ENCODE results near the gene ANKFY1.

Gene ANKFY1

DNA sequence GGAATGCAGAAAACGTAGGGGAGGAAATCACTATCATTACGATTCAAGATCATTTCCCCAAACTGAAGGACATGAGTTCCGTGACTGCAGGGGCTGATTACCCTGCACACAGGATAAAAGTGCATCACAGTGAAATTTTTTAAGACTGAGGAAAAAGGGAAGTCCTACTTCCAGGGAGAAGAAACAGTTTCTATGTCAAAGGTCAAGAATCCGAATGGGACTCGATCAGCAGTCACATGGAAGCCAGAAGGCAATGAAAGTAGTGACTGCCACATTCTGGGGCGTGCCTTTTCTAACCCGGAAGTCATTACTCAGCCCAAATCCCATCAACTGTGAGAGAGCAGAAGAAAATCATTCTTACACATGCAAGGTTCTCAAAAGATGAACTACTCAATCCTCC is 133.1 kb downstream of the ANKFY1 start:
- no peak overlapping the region for H3K4me3 ChIP-seq (replicated peaks; ENCODE audit: low read depth, low read length)
- DNase-seq (ENCODE audit: extremely low read depth, low read depth), result peak; percentile 79
- TF ChIP-seq, protein P1, sequence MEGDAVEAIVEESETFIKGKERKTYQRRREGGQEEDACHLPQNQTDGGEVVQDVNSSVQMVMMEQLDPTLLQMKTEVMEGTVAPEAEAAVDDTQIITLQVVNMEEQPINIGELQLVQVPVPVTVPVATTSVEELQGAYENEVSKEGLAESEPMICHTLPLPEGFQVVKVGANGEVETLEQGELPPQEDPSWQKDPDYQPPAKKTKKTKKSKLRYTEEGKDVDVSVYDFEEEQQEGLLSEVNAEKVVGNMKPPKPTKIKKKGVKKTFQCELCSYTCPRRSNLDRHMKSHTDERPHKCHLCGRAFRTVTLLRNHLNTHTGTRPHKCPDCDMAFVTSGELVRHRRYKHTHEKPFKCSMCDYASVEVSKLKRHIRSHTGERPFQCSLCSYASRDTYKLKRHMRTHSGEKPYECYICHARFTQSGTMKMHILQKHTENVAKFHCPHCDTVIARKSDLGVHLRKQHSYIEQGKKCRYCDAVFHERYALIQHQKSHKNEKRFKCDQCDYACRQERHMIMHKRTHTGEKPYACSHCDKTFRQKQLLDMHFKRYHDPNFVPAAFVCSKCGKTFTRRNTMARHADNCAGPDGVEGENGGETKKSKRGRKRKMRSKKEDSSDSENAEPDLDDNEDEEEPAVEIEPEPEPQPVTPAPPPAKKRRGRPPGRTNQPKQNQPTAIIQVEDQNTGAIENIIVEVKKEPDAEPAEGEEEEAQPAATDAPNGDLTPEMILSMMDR (IDR thresholded peaks at IDR 0.05; ENCODE audit: low read depth, low read length, missing control alignments), result no peak

DNA sequence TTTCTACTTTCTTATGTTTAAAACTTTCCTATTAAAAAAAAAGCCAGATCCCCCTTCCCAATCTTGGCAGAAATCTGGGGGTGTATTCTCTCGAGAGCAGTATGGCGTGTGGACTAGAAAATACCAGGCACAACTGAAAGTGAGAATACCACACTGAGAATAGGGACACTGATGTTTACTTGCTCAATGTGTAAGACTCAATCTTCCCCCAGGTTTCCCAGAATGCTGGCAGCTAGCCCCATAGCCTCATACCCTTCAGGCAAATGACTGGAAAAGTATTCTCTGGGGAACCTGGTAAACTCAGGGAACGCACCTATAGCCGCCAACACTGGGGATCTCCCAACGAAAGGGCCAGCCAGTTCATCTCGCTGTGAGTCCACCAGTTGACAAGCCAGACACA is 136.2 kb downstream of the ANKFY1 start:
- TF ChIP-seq, protein P1 (IDR thresholded peaks at IDR 0.05; ENCODE audit: low read depth, low read length, missing control alignments), result no peak
- DNase-seq (ENCODE audit: extremely low read depth, low read depth), result no peak
- H3K4me3 ChIP-seq (replicated peaks; ENCODE audit: low read depth, low read length), result no peak overlapping the region

DNA sequence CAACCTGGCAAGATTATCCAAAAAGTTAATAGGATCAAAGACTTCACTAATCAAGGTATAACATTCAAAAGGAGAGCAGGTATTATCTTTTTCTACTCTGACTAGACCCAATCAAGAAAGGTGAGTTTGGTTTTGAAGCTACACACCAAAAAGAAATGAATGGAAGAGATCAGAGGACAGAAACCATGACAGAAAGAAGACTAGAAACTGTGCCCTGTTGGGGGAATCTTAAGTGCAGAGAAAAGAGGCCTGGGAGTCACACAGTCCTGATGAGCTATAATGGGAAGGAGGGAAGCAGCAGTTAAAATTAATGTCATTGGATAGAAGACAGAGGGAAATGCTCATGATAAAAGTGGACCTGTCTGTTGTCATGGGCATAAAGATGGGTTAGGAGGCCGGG is 138.2 kb downstream of the ANKFY1 start:
- TF ChIP-seq, protein P1 (IDR thresholded peaks at IDR 0.05; ENCODE audit: low read depth, low read length, missing control alignments), result no peak

DNA sequence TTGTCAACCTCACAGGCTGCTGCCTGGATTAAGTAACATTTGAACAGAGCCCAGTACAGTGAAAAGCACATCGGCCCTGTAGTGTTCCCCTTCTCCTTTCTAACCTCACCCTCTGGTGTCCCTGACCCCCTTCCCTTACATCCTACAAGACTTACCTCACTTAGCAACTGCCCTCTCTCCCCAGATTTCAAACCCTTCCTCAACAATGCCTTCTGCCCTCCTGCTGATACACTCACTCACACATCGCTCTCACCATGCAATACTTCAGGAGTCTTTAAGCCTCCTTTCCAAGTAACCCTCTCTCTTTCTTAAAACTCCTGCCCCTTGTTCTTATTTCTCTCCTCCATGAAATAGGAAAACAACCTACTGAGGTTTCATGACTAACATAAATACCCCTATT is 138.8 kb downstream of the ANKFY1 start:
- H3K4me3 ChIP-seq (replicated peaks; ENCODE audit: low read depth, low read length), result no peak overlapping the region
- DNase-seq (ENCODE audit: extremely low read depth, low read depth), result no peak
- TF ChIP-seq, protein P1 (IDR thresholded peaks at IDR 0.05; ENCODE audit: low read depth, low read length, missing control alignments), result no peak

More for the DNA sequence above, 138.2 kb downstream of the ANKFY1 start:
- no peak for DNase-seq (ENCODE audit: extremely low read depth, low read depth)
- no peak overlapping the region for H3K4me3 ChIP-seq (replicated peaks; ENCODE audit: low read depth, low read length)

GRCh38 chr17:4120332-4120731 is 143.4 kb downstream of the ANKFY1 start:
- no peak for DNase-seq (ENCODE audit: extremely low read depth, low read depth)
- TF ChIP-seq, protein P1 (IDR thresholded peaks at IDR 0.05; ENCODE audit: low read depth, low read length, missing control alignments), result no peak
- H3K4me3 ChIP-seq (replicated peaks; ENCODE audit: low read depth, low read length), result no peak overlapping the region

- H3K4me3 ChIP-seq (replicated peaks; ENCODE audit: low read depth, low read length), result no peak overlapping the region
- TF ChIP-seq, protein P1 (IDR thresholded peaks at IDR 0.05; ENCODE audit: low read depth, low read length, missing control alignments), result no peak
- DNase-seq (ENCODE audit: extremely low read depth, low read depth), result no peak
Observed at GRCh38 chr17:4119299-4119698, 144.5 kb downstream of the ANKFY1 start.

DNA sequence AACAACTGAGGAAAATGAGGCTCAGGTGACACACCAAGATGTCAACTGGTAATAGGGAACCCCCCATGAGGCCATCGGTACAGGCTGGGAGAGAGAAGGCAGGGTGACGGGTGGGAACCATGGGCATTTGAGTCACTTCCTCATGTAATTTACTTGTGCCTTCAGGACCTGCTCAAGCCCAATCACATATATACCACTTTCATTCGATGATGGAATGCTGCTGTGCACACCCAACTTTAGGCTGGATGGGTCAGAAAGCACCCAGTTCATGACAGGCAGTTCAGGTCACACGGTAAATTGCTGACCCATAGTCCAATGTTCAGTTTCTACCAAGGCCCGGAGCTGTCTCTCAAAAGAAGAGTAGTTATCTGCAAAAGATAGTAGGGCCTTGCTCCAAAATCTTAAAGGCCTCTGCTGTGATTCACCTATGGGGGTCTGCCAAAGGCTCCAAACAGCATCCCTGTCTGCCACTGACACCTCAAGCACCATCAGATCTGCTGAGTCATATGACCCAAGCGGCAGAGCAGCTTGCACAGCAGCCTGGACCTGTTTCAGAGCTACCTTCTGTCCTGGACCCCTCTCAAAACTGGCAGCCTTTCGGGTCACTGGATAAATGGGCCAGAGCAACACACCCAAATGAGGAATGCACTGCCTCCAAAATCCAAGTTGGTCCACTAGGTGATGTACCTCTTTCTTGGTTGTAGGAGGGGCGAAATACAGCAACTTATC is 145.6 kb downstream of the ANKFY1 start:
- no peak overlapping the region for H3K4me3 ChIP-seq (replicated peaks; ENCODE audit: low read depth, low read length)
- TF ChIP-seq, protein P1 (IDR thresholded peaks at IDR 0.05; ENCODE audit: low read depth, low read length, missing control alignments), result no peak
- no peak for DNase-seq (ENCODE audit: extremely low read depth, low read depth)
